Suprapubic skin (tissue), 4 donors: Measurements from ENCODE around the gene PLEKHO2.

Experiments
- EP300 ChIP-seq: sonication (generic); formaldehyde crosslinking; IDR thresholded peaks from one replicate; pipeline ENCODE4 v1.6.1; 2017; ENCODE audit warnings: antibody characterized with exemption
- POLR2A ChIP-seq, 2 donors: fragments of 450-650 bp; IDR thresholded peaks; one replicate each; pipeline ENCODE4 v1.6.1; 2017; ENCODE audit warnings: antibody characterized with exemption in 2 of 2, mild to moderate bottlenecking in 2 of 2, moderate library complexity in 2 of 2
- POLR2AphosphoS5 ChIP-seq, 3 donors: sonication (generic); formaldehyde crosslinking; IDR thresholded peaks; one replicate each; pipeline ENCODE4 v1.6.1; 2017; ENCODE audit warnings: antibody characterized with exemption in 3 of 3
- TF ChIP-seq, protein P1 (sequence below), 2 donors: fragments of 200-600 bp in 1 of 2; fragments of 450-650 bp in 1 of 2; sonication (generic) in 1 of 2; IDR thresholded peaks; one replicate each; pipeline ENCODE4 v1.5.1; 2016 to 2019; ENCODE audit warnings: antibody characterized with exemption in 2 of 2, mild to moderate bottlenecking in 1 of 2, moderate library complexity in 1 of 2

DNA sequence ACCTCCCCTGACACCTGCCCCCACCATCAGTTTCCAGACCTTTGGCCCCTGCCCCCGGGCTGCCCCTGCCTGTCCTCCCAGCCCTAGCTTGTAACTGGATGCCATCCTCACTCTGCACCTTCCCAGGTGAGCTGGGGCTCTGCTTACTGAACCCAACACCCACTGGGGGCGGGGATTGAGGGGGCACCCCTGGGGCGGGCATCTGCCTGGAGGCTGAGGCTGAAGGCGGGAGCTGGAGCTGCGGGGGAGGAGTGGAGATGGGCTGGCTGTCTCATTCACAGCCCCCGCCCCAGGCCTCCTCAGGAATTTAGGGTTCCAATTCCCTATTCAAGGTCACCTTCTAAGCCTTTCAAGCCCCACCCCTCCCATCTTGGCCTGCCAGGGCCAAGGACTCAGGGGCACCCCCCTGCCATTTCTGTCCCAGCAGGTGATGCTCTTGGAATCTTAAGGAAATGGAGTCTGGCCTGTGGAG lies 33.9 kb upstream of the PLEKHO2 start:
- TF ChIP-seq POLR2A (IDR thresholded peaks at IDR 0.05): no peak
- TF ChIP-seq, protein P1, sequence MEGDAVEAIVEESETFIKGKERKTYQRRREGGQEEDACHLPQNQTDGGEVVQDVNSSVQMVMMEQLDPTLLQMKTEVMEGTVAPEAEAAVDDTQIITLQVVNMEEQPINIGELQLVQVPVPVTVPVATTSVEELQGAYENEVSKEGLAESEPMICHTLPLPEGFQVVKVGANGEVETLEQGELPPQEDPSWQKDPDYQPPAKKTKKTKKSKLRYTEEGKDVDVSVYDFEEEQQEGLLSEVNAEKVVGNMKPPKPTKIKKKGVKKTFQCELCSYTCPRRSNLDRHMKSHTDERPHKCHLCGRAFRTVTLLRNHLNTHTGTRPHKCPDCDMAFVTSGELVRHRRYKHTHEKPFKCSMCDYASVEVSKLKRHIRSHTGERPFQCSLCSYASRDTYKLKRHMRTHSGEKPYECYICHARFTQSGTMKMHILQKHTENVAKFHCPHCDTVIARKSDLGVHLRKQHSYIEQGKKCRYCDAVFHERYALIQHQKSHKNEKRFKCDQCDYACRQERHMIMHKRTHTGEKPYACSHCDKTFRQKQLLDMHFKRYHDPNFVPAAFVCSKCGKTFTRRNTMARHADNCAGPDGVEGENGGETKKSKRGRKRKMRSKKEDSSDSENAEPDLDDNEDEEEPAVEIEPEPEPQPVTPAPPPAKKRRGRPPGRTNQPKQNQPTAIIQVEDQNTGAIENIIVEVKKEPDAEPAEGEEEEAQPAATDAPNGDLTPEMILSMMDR (IDR thresholded peaks at IDR 0.05): no peak
- TF ChIP-seq POLR2AphosphoS5 (IDR thresholded peaks at IDR 0.05): no peak
- TF ChIP-seq EP300: no peak
